Trophoblast cell (in vitro differentiated cells and primary cell): ENCODE results near the gene MOAP1.
A peak's percentile ranks its signal among the peaks of the same experiment; 100 is the strongest.

ENCODE experiments used
- DNase-seq, 2 donors: peaks; one replicate each; pipeline ENCODE4 v3.0.0-alpha.2; 2016
- H2AFZ ChIP-seq: 2 replicates; pipeline ENCODE4 v1.6.1; 2013; ENCODE audit warnings: low read length, moderate library complexity, mild to moderate bottlenecking; ENCODE audit not compliant: insufficient read depth, poor library complexity
- H2AK5ac ChIP-seq: 2 replicates; pipeline ENCODE4 v1.6.1; 2013; ENCODE audit warnings: mild to moderate bottlenecking, low read length
- H2BK120ac ChIP-seq: 2 replicates; pipeline ENCODE4 v1.6.1; 2013; ENCODE audit warnings: low read length, mild to moderate bottlenecking, moderate library complexity; ENCODE audit not compliant: insufficient read depth, poor library complexity
- H2BK12ac ChIP-seq: 2 replicates; pipeline ENCODE4 v1.6.1; 2013; ENCODE audit warnings: mild to moderate bottlenecking, low read length, moderate library complexity
- H2BK5ac ChIP-seq: 2 replicates; pipeline ENCODE4 v1.6.1; 2013; ENCODE audit warnings: low read length, low read depth, moderate library complexity, mild to moderate bottlenecking; ENCODE audit not compliant: poor library complexity
- H3K14ac ChIP-seq: 2 replicates; pipeline ENCODE4 v1.6.1; 2013; ENCODE audit warnings: mild to moderate bottlenecking, low read length
- H3K18ac ChIP-seq: 2 replicates; pipeline ENCODE4 v1.6.1; 2013; ENCODE audit warnings: mild to moderate bottlenecking, low read length
- H3K23ac ChIP-seq: 2 replicates; pipeline ENCODE4 v1.6.1; 2013; ENCODE audit warnings: low read length
- H3K27ac ChIP-seq: 2 replicates; pipeline ENCODE4 v1.5.1; 2013; ENCODE audit warnings: low read depth, mild to moderate bottlenecking, inconsistent platforms, low read length, moderate library complexity
- H3K27me3 ChIP-seq: 2 replicates; pipeline ENCODE4 v1.6.1; 2013; ENCODE audit warnings: inconsistent platforms, mild to moderate bottlenecking, low read length, moderate library complexity; ENCODE audit not compliant: insufficient read depth
- H3K36me3 ChIP-seq, 2 experiments: 1 replicate in 1 of 2; 2 replicates in 1 of 2; pipeline ENCODE4 v1.6.1; 2013; ENCODE audit warnings: low read length in 2 of 2, mild to moderate bottlenecking in 2 of 2, moderate library complexity in 1 of 2; ENCODE audit not compliant: insufficient read depth in 2 of 2, control insufficient read depth in 1 of 2
- H3K4ac ChIP-seq: 2 replicates; pipeline ENCODE4 v1.6.1; 2013; ENCODE audit warnings: low read depth, mild to moderate bottlenecking, low read length, moderate library complexity
- H3K4me1 ChIP-seq, 2 experiments: 1 replicate in 1 of 2; 2 replicates in 1 of 2; pipeline ENCODE4 v1.6.1; 2013; ENCODE audit warnings: low read length in 2 of 2, mild to moderate bottlenecking in 2 of 2, moderate library complexity in 1 of 2; ENCODE audit not compliant: insufficient read depth in 2 of 2, control insufficient read depth in 1 of 2
- H3K4me2 ChIP-seq: 2 replicates; pipeline ENCODE4 v1.6.1; 2013; ENCODE audit warnings: inconsistent platforms, mild to moderate bottlenecking, low read length, moderate library complexity
- H3K4me3 ChIP-seq: 2 replicates; pipeline ENCODE4 v1.5.1; 2013; ENCODE audit warnings: mild to moderate bottlenecking, low read depth, low read length, inconsistent platforms
- H3K79me1 ChIP-seq: one replicate; pipeline ENCODE4 v1.6.1; 2013; ENCODE audit warnings: low read length
- H3K79me2 ChIP-seq: 2 replicates; pipeline ENCODE4 v1.6.1; 2013; ENCODE audit warnings: low read length, mild to moderate bottlenecking; ENCODE audit not compliant: control insufficient read depth, insufficient read depth, poor library complexity
- H3K9ac ChIP-seq: 2 replicates; pipeline ENCODE4 v1.6.1; 2013; ENCODE audit warnings: mild to moderate bottlenecking, low read length
- H3K9me3 ChIP-seq: 2 replicates; pipeline ENCODE4 v1.6.1; 2013; ENCODE audit warnings: low read depth, mild to moderate bottlenecking, control low read depth, inconsistent platforms, low read length; ENCODE audit not compliant: insufficient read depth
- H4K12ac ChIP-seq: 2 replicates; pipeline ENCODE4 v1.6.1; 2013; ENCODE audit warnings: low read depth, mild to moderate bottlenecking, low read length, moderate library complexity
- H4K8ac ChIP-seq: 2 replicates; pipeline ENCODE4 v1.6.1; 2013; ENCODE audit warnings: low read depth, mild to moderate bottlenecking, low read length, moderate library complexity
- H4K91ac ChIP-seq: one replicate; pipeline ENCODE4 v1.6.1; 2013; ENCODE audit warnings: low read depth, mild to moderate bottlenecking, low read length, moderate library complexity
- WGBS: extraction: QIAGEN DNeasy Blood & Tissue Kit; methylation state at CpG from one replicate; pipeline ENCODE4 v1.1.7; 2013; ENCODE audit warnings: missing lambda C conversion rate; ENCODE audit not compliant: insufficient read length, insufficient coverage; ENCODE audit errors: extremely low coverage; 5-methylcytosine and 5-hydroxymethylcytosine counted together

Gene MOAP1

DNA sequence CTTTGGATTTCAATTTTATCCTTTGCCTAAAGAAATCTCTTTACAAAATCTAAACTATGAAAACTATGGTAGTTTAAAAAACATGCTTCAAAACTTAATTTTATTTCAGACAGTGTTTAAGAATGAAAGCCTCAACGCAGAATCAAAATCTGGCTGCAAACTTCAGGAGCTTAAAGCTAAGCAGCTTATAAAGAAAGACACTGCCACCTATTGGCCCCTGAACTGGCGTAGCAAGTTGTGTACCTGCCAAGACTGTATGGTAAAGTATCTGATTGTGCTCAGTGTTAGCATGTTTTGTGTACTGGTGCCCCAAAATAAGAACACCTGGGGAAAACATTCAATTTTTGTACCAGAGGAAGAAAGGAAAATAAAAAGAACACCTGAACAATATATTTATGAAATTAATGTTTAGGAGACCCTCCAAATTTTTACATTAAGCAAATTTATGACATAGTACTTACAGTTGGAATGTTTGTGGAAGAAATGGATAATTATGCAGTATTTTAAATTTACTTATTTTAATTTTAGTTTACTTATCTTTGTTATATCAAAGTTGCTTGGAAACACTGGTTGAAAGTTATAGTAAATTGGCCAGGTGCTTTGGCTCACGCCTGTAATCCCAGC, 34.5 kb upstream of the MOAP1 start:
- peak; percentile 48 to 69 for DNase-seq
- Histone ChIP-seq H3K23ac (no peak overlapping the region), H3K4me2 (no peak overlapping the region), H2BK12ac (no peak overlapping the region), H3K4me1 (no peaks in the 10 kb centered on the region), H2BK120ac (no peak overlapping the region), H3K18ac (no peak overlapping the region), H4K8ac (no peak overlapping the region), H3K27me3 (no peaks in the 10 kb centered on the region), H3K9ac (no peak overlapping the region), H4K12ac (no peak overlapping the region), H4K91ac (no peak overlapping the region), H3K79me2 (no peaks in the 10 kb centered on the region), H2AK5ac (no peak overlapping the region), H3K9me3 (no peaks in the 10 kb centered on the region), H3K36me3 (peaks cover 28 to 34% of the 10 kb centered on the region in 2 experiments), H3K4me3 (no peak overlapping the region), H2AFZ (no peak overlapping the region), H3K79me1 (no peaks in the 10 kb centered on the region), H3K4ac (no peak overlapping the region), H2BK5ac (no peak overlapping the region), H3K14ac (no peak overlapping the region), H3K27ac (no peak overlapping the region)
- WGBS: no CpG with 5 or more reads among the region's 3 CpGs

- H3K79me1 ChIP-seq: no peaks in the 10 kb centered on the region
- no peak overlapping the region for H4K91ac ChIP-seq
- H2AK5ac ChIP-seq: no peak overlapping the region
- no peak overlapping the region for H3K27ac ChIP-seq
- no peaks in the 10 kb centered on the region for H3K9me3 ChIP-seq
- H4K8ac ChIP-seq: no peak overlapping the region
- H3K14ac ChIP-seq: no peak overlapping the region
- WGBS: no CpG with 5 or more reads among the region's 2 CpGs
- H4K12ac ChIP-seq: no peak overlapping the region
- no peak overlapping the region for H2BK120ac ChIP-seq
- no peak overlapping the region for H3K4me2 ChIP-seq
- H3K27me3 ChIP-seq: no peaks in the 10 kb centered on the region
- H3K79me2 ChIP-seq: no peaks in the 10 kb centered on the region
- no peak overlapping the region for H3K18ac ChIP-seq
- no peak overlapping the region for H3K9ac ChIP-seq
- H2AFZ ChIP-seq: no peak overlapping the region
- peaks cover 16 to 18% of the 10 kb centered on the region in 2 experiments for H3K36me3 ChIP-seq
- H3K4me3 ChIP-seq: no peak overlapping the region
- H2BK12ac ChIP-seq: no peak overlapping the region
- H3K4me1 ChIP-seq: no peaks in the 10 kb centered on the region
- no peak for DNase-seq
- H3K4ac ChIP-seq: no peak overlapping the region
- no peak overlapping the region for H2BK5ac ChIP-seq
- H3K23ac ChIP-seq: no peak overlapping the region
Measured at GRCh38 chr14:93214598-93214997, 29.9 kb upstream of the MOAP1 start.

GRCh38 chr14:93212432-93212831, 27.7 kb upstream of the MOAP1 start:
- Histone ChIP-seq H2BK120ac (no peak overlapping the region), H3K4ac (no peak overlapping the region), H4K12ac (no peak overlapping the region), H3K4me1 (peaks cover 0 to 3% of the 10 kb centered on the region in 2 experiments), H2AFZ (no peak overlapping the region), H3K79me2 (no peaks in the 10 kb centered on the region), H3K36me3 (peaks cover 12 to 18% of the 10 kb centered on the region in 2 experiments), H3K9me3 (no peaks in the 10 kb centered on the region), H2BK5ac (no peak overlapping the region), H3K79me1 (peaks cover under 1% of the 10 kb centered on the region), H4K8ac (no peak overlapping the region), H3K4me3 (no peak overlapping the region), H4K91ac (no peak overlapping the region), H3K27ac (no peak overlapping the region), H3K23ac (no peak overlapping the region), H2BK12ac (no peak overlapping the region), H3K4me2 (no peak overlapping the region), H3K14ac (no peak overlapping the region), H2AK5ac (no peak overlapping the region), H3K9ac (no peak overlapping the region), H3K27me3 (no peaks in the 10 kb centered on the region), H3K18ac (no peak overlapping the region)
- WGBS: no CpG with 5 or more reads among the region's 3 CpGs
- DNase-seq: no peak

- Histone ChIP-seq H3K4me2 (peak overlapping the region; percentile 85), H3K79me1 (peaks cover 6% of the 10 kb centered on the region)
Measured at GRCh38 chr14:93207468-93208308, 23.0 kb upstream of the MOAP1 start.

More at GRCh38 chr14:93207468-93208308, 23.0 kb upstream of the MOAP1 start:
- peak overlapping the region; percentile 61 for H2BK120ac ChIP-seq
- H4K12ac ChIP-seq: peak overlapping the region; percentile 48
- no peaks in the 10 kb centered on the region for H3K9me3 ChIP-seq
- peak overlapping the region; percentile 9 for H3K14ac ChIP-seq
- H3K4me3 ChIP-seq: peak overlapping the region; percentile 93
- peak overlapping the region; percentile 26 for H3K18ac ChIP-seq
- H3K27me3 ChIP-seq: no peaks in the 10 kb centered on the region
- no CpG with 5 or more reads among the region's 23 CpGs for WGBS
- H4K91ac ChIP-seq: peak overlapping the region; percentile 10
- H4K8ac ChIP-seq: peak overlapping the region; percentile 44
- H3K9ac ChIP-seq: peak overlapping the region; percentile 85
- peak overlapping the region; percentile 10 for H3K23ac ChIP-seq
- H3K27ac ChIP-seq: peak overlapping the region; percentile 45
- H2AFZ ChIP-seq: peak overlapping the region; percentile 86
- H2AK5ac ChIP-seq: no peak overlapping the region
- peak overlapping the region; percentile 15 for H2BK5ac ChIP-seq
- H3K36me3 ChIP-seq: peaks cover 2 to 5% of the 10 kb centered on the region in 2 experiments
- H3K4me1 ChIP-seq: peaks cover 0 to 5% of the 10 kb centered on the region in 2 experiments
- no peak overlapping the region for H2BK12ac ChIP-seq
- peak overlapping the region; percentile 43 for H3K4ac ChIP-seq
- peak in 1 of 2 donors; percentile 35 for DNase-seq
- peaks cover 5% of the 10 kb centered on the region for H3K79me2 ChIP-seq
